B cell (primary cell): Measurements from ENCODE around the gene KIF16B.

ENCODE experiments used
- CTCF ChIP-seq: fragments of 200-600 bp; IDR thresholded peaks from one replicate; pipeline ENCODE4 v1.8.0; 2022; ENCODE audit warnings: antibody characterized with exemption, mild to moderate bottlenecking
- EZH2 ChIP-seq: IDR thresholded peaks from 2 replicates; pipeline ENCODE4 v1.6.1; 2012; ENCODE audit warnings: borderline replicate concordance, low read depth, mild to moderate bottlenecking, moderate library complexity, low read length; ENCODE audit not compliant: insufficient read depth, poor library complexity, severe bottlenecking

- TF ChIP-seq CTCF (no peak), EZH2 (no peak)
Measured at GRCh38 chr20:16441546-16442164, 131.6 kb downstream of the KIF16B start.
